ENCODE results near the gene LGALS14.

DNA sequence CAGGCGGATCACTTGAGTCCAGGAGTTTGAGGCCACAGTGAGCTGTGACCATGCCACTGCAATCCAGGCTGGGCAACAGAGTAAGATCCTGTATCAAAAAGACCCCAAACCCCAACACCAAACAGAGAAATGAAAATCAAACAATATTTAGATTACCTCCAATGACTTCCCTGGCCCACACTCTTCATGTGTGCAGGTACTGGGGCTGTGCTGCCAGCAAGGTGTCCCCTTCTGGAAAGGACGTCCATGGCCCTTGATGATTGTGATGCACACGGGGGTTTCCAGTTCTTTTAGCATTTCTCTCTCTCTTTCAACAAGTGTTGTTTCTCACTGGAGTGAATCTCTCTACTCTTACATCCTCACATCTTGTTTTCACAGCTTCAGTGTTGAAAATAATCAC lies 23.7 kb upstream of the LGALS14 start:
- TF ChIP-seq, protein P1, sequence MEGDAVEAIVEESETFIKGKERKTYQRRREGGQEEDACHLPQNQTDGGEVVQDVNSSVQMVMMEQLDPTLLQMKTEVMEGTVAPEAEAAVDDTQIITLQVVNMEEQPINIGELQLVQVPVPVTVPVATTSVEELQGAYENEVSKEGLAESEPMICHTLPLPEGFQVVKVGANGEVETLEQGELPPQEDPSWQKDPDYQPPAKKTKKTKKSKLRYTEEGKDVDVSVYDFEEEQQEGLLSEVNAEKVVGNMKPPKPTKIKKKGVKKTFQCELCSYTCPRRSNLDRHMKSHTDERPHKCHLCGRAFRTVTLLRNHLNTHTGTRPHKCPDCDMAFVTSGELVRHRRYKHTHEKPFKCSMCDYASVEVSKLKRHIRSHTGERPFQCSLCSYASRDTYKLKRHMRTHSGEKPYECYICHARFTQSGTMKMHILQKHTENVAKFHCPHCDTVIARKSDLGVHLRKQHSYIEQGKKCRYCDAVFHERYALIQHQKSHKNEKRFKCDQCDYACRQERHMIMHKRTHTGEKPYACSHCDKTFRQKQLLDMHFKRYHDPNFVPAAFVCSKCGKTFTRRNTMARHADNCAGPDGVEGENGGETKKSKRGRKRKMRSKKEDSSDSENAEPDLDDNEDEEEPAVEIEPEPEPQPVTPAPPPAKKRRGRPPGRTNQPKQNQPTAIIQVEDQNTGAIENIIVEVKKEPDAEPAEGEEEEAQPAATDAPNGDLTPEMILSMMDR (IDR thresholded peaks at IDR 0.05) = no peak
- no peak for TF ChIP-seq POLR2A (IDR thresholded peaks at IDR 0.05)

All from Peyer's patch (tissue), 4 donors.